Fibroblast of mammary gland (primary cell): Measurements from ENCODE around the gene F13A1.

Experiments
- DNase-seq: peaks from one replicate; pipeline ENCODE4 v3.0.0-alpha.2; 2010; ENCODE audit warnings: low read depth
- H3K4me3 ChIP-seq: 2 replicates; pipeline ENCODE4 v1.5.1; 2011; ENCODE audit warnings: low read depth, mild to moderate bottlenecking, low read length, moderate library complexity; ENCODE audit not compliant: control insufficient read depth
- CTCF ChIP-seq: conservative IDR thresholded peaks from 2 replicates; pipeline ENCODE4 v1.5.1; 2011; ENCODE audit warnings: low read depth, low read length, inconsistent platforms; ENCODE audit not compliant: control insufficient read depth, insufficient read depth

F13A1 gene

GRCh38 chr6:6283746-6284145 is 36.7 kb downstream of the F13A1 start:
- DNase-seq: no peak
- TF ChIP-seq CTCF: no peak
- no peak overlapping the region for H3K4me3 ChIP-seq

- DNase-seq: no peak
- TF ChIP-seq CTCF: no peak
- no peak overlapping the region for H3K4me3 ChIP-seq
These were observed 37.7 kb downstream of the F13A1 start for GRCh38 chr6:6282716-6283115.

GRCh38 chr6:6277413-6277812 is 43.0 kb downstream of the F13A1 start:
- no peak overlapping the region for H3K4me3 ChIP-seq
- no peak for TF ChIP-seq CTCF
- DNase-seq: peak; percentile 81

- TF ChIP-seq CTCF: no peak
These were observed 49.4 kb downstream of the F13A1 start for GRCh38 chr6:6270948-6271535.

GRCh38 chr6:6260196-6260722 is 60.2 kb downstream of the F13A1 start:
- no peak for TF ChIP-seq CTCF
- no peak for DNase-seq
- no peak overlapping the region for H3K4me3 ChIP-seq

More at GRCh38 chr6:6270948-6271535, 49.4 kb downstream of the F13A1 start:
- no peak for DNase-seq
- no peak overlapping the region for H3K4me3 ChIP-seq

GRCh38 chr6:6256886-6257285 is 63.6 kb downstream of the F13A1 start:
- no peak for DNase-seq
- no peak overlapping the region for H3K4me3 ChIP-seq
- TF ChIP-seq CTCF: no peak
